Activated T-cell treated with anti-CD3 and anti-CD28 coated beads, Interleukin-2, amount 50 U/mL, for 48 hours (primary cell): ENCODE results near the gene MAP4K5.
"Not testable (repeated sequence)": the region's sequence is repeated elsewhere in the genome, so short reads cannot be mapped to it uniquely, and the experiment has no call there.

Experiments used
- DNase-seq, 2 experiments: peaks; one replicate each; pipeline ENCODE4 v3.0.0-alpha.2; 2020

Gene MAP4K5

DNA sequence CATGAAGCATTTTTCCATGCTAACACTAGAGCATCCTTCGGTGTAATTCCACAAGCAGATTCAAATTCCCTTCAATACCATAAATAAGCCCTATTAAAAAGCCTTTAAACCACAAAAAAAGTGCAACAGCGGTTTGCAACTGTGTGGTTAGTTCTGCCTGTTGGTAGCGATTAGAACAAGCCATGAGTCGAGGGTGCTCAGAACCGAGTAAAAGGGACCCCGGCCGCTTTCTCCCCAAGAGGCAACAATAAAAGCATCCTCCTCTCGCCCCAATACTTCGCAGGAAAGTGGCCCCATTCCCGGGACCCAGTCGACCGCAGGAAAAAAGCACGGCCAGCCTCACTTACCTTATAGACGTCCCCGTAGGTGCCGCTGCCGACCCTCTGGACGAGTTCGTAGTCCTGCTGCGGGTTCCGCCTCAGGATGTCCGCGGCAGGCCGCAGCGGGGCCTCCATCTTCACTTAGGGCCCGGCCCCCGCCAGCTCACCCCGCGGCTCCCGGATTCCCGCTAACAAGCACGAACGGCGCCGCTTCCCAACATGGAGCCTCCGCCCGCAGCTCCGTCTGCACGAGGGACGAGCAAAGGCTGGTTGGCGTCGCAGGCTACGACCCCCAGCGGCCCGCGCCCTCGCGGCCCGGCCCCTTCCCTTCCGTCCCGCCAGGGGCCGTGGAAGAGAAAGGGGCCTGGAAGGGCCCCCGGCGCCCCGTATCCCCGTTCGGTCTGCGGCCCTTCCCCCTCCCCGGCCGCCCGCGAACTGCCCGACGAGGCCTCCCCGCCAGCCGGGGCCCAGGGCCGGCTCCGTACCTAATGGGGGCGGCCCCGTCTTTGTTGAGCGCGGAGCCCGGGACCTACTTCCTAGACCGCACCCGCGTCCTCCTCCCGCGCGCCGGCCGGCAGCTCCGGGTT is 521 bp downstream of the MAP4K5 start:
- DNase-seq: peak; percentile 56 to 63

DNA sequence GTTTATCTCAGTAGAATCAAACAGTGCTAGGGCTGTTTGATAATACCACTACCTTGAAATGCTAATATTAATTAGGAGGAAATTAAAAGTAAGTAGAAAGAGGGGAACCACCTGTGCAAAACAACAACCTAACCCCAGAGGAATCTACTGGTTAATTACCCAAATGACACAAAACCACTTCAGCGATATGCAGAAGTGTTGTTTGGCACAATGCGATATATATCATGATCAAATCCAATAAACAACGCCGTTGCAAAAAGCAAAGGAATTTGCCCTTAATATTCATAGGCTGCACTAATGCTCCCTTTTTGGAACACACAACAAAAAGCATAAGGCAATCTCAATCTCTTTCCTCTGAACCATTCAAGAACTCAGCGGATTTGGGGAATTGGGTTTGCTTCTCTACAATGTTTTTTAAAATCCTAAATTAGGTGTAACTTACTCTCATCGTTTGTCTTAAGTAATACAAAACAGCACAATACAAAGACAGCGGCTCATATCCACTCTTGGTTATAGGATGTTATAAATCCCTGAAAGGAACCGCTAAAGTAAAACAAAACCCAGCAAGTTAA is 1.5 kb downstream of the MAP4K5 start:
- DNase-seq: no peak

DNA sequence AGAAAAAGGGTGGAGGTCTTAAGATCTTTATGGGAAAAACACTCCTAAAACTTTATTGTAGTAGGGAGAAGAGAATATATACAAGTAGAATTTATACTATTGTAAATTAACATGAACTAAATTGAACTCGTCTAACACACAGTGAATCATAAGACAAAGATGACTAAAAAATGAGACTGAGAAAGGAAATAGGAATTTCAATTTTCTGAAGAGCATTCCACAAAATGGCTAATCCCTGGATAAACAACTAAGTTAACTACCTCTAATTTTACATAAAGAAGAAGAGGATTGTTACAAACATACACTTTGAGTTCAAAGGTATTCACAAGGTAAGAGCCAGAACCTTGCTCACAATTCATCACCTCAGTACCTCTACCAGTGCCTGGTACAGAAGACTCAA is 2.0 kb downstream of the MAP4K5 start:
- DNase-seq: no peak

DNA sequence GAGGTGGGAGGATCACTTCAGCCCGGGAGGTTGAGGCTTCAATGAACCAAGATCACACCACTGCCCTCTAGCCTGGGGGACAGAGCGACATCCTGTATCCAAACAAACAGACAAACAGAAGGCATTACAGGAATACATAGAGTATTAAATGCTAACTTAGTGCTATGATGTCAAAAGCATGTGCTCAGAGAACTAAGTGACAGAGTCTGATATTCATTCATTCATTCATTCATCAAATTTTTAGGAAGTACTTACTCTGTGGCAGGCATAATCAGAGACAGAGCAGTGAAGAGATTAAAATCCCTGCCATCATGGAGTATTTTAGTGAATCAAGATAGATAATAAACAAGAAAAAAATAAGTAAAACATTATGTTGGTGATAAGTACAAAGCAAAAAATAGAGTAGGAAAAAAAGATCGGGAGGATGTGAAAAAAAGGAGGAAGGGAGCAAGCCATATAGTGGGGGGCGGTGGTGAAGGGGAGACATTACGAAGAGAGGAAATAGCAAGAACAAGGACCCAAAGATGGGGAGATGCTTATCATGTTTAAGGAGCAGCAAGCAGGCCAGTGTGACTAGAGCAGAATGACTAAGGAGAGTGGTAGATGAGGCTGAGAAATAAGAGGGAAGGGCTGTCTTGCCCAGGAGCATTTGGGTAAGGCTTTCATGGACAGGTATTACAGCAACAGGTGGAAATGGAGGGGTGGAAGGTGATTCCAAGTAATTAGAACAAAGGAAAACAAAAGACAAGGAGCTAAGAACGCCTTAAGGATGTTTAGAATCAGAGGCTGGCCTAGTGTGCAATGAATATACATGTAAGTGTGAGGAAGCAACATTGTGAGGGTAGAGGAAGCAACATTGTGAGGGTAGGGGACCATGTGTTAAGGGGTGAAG is 2.8 kb downstream of the MAP4K5 start:
- DNase-seq: no peak

DNA sequence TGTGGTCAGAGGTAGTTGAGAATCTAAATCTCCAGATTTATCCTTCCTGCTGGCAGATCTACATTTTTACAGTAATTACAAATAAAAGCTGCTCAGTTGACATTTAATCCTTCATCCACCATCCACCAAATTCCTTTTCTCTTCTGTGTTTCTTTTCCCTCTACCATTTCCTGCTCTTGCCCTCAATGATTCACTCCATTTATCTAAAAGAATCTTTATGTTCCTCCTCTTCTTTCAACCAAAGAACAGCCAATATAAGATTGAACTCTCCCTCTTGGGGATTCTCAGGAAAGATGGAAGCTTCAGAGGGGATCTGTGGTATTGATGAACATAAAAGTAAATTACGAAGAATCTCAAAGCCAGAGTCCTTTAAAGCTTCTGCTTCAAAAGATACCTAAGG is 4.4 kb downstream of the MAP4K5 start:
- no peak for DNase-seq

DNA sequence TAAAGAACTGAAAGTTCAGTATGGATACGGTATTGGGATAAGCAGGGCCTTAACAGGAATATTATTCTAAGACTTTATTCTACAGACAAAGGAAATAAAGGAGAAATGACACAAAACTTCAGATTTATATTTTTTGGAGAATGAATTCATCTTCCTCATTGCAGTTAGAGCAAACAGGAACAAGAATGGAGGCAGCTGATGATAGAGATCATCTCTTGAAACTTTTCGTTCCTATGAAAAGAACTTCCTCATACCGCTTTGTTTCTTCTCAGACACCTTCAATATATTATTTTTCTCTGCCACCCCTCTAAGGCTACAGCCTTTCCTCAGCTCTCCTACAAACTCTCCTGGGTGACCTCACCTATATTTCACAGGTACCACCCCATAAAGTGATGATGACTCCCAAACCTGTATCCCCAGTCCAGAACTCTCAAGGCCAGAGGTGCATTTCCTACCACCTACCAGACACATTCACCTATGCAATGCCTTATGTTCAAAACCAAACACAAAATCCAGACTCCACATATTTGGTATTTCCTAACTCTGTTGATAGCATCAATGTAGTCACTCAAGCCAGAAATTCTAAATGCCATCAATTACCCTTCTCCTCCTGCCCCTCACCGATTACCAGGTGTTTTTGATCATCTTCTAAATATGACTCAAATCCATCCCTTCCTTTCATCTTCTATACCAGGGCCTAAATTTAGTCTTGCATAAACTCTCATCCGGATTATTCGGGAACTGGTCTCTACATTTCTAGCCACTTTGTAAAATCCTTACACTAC is 7.4 kb downstream of the MAP4K5 start:
- DNase-seq: no peak

DNA sequence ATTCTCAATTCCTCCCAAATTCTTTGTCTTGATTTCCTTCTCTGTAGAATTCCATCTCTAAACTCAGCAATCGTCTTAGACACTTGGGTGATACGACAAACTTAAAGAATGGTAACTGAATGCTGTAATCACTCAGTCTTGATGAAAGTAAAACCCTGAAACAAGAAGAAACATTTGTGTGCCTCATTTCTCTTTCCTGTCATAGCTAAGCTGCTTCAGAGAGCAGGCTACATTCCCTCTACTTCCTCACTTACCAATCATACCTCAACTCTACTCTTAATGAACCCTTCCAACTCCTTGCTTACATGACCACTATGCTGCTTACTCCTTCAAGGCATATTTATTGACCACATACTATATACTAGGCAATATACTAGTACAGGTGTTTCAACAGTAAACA is 8.3 kb downstream of the MAP4K5 start:
- no peak for DNase-seq

DNA sequence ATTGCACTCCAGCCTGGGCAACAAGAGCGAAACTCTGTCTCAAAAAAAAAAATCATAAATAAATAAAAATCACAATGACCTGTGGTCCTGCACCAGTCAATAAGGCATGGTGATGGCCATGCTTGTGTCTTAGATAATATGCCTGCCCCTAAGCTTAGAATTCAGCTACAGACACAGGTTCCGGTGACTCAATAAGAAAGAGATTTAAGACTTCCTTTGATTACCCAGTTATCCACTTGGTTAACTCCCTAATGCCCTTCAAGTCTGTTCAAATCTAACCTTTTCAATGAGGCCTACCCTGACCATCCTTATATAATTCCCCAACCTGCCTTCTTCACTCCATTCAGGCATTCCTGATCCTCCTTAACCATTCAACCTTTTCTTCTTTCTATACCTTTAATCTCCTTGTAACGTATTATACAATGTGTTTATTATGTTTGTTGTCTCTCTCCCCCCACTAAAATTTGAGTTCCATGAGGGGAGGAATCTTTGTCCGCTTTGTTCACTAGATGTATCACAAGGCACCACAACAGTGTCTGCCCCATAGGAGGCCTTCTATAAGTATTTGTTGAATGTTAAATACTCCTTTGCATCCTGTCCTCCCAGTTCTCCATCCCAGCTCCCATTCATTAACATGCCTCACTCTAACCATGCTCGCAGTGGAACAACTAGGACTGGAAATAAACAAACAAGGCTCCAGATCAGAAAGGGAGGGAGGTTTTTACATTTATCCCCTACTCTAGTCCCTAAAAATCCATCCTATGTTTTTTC is 8.9 kb downstream of the MAP4K5 start:
- DNase-seq: no peak

DNA sequence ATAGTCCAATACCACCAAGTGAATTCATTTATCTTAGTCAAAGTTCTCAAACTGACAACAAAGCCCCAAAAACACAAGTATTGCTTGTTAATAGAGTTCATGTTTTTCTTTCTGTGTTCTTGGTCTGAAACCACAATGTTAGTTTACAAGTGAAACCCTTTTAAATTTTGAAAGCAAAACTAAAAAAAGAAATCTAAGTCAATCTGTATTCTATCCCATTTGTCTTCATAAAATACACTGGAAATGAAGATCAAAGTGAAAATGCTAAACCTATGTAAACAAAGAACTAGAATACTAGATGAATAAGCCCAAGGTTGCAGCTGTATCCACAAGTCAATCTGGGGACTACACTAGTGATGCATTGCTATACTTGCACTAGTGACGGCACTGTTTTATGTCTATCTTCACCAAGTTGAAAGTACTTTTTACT is 10.4 kb downstream of the MAP4K5 start:
- DNase-seq: no peak

DNA sequence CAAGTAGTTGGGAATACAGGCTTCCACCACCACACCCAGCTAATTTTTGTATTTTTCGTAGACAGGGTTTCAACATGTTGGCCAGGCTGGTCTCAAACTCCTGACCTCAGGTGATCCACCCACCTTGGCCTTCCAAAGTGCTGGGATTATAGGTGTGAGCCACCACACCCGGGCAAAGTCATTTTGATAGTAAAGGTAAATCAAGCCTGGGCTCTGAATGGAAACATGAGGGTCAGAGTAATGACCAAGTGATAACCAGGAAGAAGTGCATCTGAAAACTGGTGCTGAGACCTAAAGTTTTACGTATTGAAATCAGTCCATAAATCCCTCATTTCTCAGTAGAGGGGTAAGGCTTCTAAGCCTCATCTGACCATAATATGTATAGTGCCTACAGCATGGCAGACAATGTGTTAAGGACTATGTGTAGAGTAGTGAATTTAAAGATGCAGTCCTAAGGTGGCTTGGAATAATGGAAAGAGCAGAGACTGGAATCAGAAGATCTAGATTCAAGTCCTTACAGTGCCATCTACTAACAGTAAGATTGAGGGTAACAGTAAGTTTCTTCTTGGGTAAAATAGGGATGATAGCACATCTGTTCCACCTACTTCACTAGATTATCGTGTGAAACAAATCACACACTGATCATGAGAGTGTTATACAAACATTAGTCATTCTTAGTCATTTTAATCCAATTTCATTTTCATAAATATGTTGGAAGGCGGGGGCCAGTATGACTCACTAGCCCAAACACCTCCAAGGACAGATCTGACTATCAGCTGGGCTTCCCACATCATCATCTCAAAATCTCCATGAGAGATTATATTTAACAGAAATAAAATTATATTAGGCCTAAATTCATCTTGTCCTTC is 11.2 kb downstream of the MAP4K5 start:
- peak; percentile 64 to 70 for DNase-seq

DNA sequence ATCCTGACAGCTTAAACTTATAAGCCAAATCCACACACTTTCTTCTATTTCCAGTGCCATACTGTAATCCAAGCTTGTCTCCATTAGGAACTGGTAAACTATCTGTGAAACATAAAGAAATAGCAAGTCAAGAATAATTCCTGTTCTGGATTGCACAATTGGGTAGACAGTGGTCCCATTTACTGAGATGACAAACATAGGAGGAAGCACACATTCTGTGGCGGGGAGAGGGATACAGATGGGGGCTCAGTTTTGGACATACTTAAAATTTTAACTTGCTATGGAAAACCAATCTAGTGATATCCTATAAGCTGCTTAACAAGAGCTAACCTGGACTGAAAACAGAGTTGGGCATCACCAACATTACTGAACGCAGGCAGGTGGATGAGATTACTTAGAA is 16.3 kb downstream of the MAP4K5 start:
- no peak for DNase-seq

DNA sequence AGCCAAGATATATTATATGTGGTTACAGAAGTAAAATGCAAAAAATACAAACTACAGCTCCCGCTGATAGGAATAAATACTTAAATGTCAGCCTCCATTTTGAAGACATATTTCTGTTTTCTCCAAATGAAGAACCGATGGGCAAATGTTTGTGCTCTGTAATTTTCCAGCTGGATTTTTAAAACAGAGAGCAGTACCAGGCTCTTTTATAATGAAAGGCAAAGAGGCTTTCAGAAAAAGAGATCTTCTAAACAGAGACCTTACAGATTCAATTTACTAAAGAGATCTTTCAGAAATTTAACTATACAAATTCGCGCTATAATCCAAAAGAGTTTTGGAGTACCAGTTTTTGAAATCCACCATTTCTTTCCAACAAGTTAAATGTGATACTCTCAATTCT is 19.9 kb downstream of the MAP4K5 start:
- no peak for DNase-seq

DNA sequence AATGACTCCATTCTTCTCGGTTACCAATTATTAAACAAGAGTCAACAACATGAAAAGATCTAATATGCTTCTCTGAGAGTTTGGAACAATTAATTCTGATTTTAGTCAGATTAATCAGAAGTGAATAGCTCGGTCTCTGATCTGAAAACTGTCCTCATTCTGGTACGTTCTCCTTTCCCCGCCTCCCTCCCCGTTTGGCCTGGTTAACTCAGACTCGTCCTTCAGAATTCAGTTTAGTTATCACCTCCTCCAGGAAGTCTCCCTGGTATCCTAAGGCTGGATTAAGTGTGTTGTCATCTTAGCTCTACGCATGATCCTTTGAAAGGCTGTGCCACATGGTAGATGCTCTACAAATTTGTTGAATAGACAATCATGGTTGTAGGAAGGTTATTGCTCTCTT is 22.2 kb downstream of the MAP4K5 start:
- no peak for DNase-seq

DNA sequence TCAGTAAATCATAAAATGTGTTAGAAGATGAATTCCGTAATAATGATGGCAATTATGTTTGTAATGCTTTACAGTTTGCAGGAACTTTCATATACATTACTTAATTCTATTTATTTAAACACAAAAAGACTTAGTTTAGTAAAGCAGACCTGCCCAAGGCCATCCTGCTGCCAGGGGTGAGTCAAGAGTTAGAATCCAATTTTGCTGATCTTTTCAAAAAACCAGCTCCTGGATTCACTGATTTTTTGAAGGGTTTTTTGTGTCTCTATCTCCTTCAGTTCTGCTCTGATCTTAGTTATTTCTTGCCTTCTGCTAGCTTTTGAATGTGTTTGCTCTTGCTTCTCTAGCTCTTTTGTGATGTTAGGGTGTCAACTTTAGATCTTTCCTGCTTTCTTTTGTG is 25.3 kb downstream of the MAP4K5 start:
- not testable (repeated sequence) for DNase-seq

DNA sequence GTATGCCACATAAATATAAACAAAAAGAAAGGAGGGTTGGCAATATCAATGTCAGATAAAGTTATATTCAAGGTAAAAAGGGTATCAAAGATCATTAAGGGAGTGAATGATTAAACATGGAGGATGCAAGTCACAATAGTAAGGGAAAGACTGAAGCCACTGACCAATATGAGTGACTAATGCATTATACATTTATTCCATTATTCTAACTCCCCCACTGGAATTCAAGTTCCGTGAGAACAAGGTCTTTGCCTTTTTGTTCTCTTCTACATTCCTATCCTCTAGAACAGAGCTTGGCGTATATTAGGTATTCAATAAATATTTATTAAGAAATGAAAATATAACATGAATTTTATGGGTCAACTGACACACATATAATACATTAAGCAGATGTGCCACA is 30.7 kb downstream of the MAP4K5 start:
- no peak for DNase-seq

DNA sequence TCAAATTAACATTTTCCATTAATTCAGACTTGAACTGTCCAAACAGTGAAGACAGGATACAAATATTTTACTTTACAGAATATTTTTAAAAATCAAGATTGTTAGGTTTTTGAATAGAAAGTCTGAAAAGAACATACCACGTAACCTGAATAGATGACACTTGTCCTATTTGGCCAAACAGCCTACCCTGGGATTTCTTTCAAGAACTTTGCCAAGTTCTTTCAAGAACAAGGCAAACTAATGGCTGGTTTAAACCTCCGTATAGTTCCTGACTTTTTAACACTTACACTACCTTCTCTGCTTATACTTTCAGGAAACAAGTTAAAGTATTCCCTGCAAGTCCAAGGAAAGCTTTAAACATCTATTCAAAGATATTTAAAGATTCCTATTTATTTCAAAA is 35.0 kb downstream of the MAP4K5 start:
- DNase-seq: no peak

DNA sequence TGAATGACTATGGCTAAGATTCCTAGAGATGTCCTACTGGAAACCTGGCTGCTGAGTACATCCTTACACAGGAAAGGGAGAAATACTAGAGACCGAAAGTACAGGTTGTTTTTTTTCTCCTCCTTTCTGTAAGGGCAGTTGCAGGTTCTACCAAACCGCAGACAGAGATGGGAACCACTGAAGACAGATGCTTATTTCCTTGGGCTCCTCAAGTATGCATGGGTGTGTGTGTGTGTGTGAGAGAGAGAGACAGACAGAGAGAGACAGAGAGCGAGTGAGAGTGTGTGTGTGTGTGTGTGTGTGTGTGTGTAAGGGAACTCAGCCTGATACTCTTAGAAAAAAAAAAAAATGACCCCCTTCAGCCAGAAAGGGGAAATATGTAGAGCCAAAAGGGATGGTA is 42.5 kb downstream of the MAP4K5 start:
- no peak for DNase-seq

DNA sequence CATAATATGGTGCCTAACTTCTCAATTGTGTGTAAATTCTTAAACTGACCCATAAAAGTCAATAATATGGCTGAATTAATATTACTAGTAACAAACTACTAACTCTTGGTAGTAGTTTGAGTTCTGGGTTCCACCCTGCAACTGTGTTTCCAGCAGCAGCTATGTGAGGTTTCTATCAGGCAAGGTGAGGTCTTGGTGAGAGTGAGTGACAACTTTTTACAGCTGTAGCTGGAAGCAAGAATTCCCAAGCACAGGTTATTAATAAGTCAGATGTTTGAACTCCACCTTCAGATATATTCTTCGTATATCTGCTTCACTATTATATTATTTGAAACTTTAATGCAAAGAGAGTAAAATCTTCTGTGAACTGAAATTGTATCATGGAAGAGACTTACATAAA is 43.8 kb downstream of the MAP4K5 start:
- no peak for DNase-seq

DNA sequence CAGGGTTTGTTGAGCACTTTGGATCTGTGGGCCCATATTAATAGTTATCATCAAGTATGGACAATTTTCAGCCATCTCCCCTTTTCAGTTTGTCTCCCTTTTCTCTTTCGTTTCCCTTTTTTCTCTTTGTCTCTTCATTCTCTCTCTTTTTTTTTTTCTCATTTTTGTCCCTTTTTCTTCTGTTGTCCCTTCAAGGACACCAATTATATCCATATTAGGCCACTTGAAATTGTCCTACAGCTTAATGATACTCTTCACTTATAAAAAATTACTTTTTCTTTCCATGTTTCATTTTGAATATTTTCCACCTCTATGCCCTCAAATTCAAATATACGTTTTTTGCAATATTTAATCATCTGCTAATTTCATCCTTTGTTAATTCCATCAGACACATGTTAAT is 53.3 kb downstream of the MAP4K5 start:
- DNase-seq: no peak

DNA sequence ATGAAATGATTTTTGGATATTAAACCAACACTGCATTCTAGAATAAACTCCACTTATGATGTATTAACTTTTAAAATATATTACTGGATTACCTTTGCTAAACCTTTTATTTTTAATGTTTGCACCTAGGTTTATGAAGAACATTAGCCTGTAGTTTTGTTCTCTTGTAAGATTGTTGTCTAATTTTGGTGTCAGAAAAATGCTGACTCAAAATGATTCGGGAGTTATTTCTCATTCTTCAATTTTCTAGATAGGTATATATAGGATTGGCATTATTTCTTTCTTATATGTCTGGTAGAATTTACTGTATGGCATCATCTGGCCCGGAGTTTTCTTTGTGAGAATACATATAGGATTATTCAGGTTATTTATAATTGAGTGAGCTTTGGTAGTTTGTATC is 54.6 kb downstream of the MAP4K5 start:
- DNase-seq: no peak

DNA sequence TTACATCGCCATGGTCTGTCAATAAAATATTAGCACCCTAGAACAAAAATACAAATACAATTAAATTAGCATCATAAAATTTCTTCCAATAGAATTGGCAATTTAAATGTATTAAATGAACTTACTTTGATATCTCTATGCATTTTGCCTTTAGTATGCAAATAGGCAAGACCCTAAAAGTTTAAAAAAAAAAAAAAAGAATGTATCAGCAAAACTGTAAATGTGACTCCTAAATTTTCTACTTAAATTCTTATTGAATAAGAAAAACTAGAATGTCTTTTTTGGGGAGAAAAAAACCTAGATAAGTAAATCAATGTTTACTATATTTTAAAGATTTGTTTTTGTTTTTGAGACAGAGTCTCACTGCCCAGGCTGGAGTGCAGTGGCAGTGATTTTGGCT is 56.2 kb downstream of the MAP4K5 start:
- no peak for DNase-seq
